Ishikawa (cell line): Measurements from ENCODE around the gene OBSCN.

Experiments
- CEBPB ChIP-seq: IDR thresholded peaks from 2 replicates; pipeline ENCODE4 v1.6.1; 2012
- CREB1 ChIP-seq: IDR thresholded peaks from 2 replicates; pipeline ENCODE4 v1.6.1; 2012; ENCODE audit warnings: low read depth
- EGR1 ChIP-seq: IDR thresholded peaks from 2 replicates; pipeline ENCODE4 v1.6.1; 2012
- EP300 ChIP-seq: IDR thresholded peaks from 2 replicates; pipeline ENCODE4 v1.6.1; 2012; ENCODE audit warnings: borderline replicate concordance
- FOXM1 ChIP-seq: IDR thresholded peaks from 2 replicates; pipeline ENCODE4 v1.6.1; 2012; ENCODE audit warnings: low read depth, borderline replicate concordance
- MAX ChIP-seq: IDR thresholded peaks from 2 replicates; pipeline ENCODE4 v1.6.1; 2012
- NFIC ChIP-seq: IDR thresholded peaks from 2 replicates; pipeline ENCODE4 v1.6.1; 2012
- RAD21 ChIP-seq: IDR thresholded peaks from 2 replicates; pipeline ENCODE4 v1.6.1; 2012; ENCODE audit warnings: low read depth
- REST ChIP-seq: IDR thresholded peaks from 2 replicates; pipeline ENCODE4 v1.6.1; 2012; ENCODE audit warnings: low read depth, mild to moderate bottlenecking
- TAF1 ChIP-seq: IDR thresholded peaks from 2 replicates; pipeline ENCODE4 v1.6.1; 2012; ENCODE audit warnings: low read depth, mild to moderate bottlenecking
- TCF12 ChIP-seq: IDR thresholded peaks from 2 replicates; pipeline ENCODE4 v1.6.1; 2012; ENCODE audit warnings: low read depth
- TEAD4 ChIP-seq: IDR thresholded peaks from 2 replicates; pipeline ENCODE4 v1.6.1; 2012
- YY1 ChIP-seq: IDR thresholded peaks from 2 replicates; pipeline ENCODE4 v1.6.1; 2012; ENCODE audit warnings: low read depth
- ZBTB7A ChIP-seq: IDR thresholded peaks from 2 replicates; pipeline ENCODE4 v1.6.1; 2012; ENCODE audit warnings: low read depth
- TF ChIP-seq, protein P1 (sequence below): IDR thresholded peaks from 2 replicates; pipeline ENCODE4 v1.6.1; 2012

Gene OBSCN

GRCh38 chr1:228282329-228283042, 74.6 kb downstream of the OBSCN start:
- TF ChIP-seq MAX (no peak), RAD21 (no peak), TEAD4 (no peak)
- TF ChIP-seq, protein P1, sequence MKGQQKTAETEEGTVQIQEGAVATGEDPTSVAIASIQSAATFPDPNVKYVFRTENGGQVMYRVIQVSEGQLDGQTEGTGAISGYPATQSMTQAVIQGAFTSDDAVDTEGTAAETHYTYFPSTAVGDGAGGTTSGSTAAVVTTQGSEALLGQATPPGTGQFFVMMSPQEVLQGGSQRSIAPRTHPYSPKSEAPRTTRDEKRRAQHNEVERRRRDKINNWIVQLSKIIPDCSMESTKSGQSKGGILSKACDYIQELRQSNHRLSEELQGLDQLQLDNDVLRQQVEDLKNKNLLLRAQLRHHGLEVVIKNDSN, result no peak

DNA sequence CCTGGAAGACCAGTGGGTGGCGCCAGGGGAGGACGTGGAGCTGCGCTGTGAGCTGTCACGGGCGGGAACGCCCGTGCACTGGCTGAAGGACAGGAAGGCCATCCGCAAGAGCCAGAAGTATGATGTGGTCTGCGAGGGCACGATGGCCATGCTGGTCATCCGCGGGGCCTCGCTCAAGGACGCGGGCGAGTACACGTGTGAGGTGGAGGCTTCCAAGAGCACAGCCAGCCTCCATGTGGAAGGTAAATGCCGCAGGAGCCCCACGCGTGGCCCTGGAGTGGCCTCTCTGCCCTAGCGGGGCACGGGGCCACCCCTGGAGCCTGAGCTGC, 75.2 kb downstream of the OBSCN start:
- no peak for TF ChIP-seq REST
- no peak for TF ChIP-seq EGR1
- TF ChIP-seq FOXM1, result no peak
- TF ChIP-seq, protein P1, result no peak
- no peak for TF ChIP-seq NFIC
- TF ChIP-seq RAD21, result no peak
- no peak for TF ChIP-seq TEAD4
- TF ChIP-seq MAX, result no peak
- TF ChIP-seq CEBPB, result no peak

DNA sequence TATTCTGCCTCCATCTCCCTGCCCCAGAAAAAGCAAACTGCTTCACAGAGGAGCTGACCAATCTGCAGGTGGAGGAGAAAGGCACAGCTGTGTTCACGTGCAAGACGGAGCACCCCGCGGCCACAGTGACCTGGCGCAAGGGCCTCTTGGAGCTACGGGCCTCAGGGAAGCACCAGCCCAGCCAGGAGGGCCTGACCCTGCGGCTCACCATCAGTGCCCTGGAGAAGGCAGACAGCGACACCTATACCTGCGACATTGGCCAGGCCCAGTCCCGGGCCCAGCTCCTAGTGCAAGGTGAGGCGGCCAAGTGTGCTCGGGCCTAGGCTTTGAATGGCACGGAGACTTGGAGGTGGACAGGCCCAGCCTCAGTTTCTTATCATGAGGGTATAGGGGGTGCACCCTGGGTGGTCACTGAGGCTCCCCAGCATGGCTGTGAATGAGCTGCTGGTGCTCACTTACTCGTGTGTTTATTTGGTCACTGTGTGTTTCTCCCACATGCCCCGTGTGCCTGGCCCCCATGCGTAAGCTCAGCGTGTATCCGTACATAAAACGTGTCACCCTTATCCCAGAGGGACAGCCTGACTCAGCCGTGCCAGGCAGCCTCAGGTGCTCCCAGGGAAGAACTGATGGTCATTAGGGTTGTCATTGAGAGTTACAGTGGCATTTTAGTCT, 75.8 kb downstream of the OBSCN start:
- TF ChIP-seq FOXM1, result no peak
- TF ChIP-seq NFIC, result no peak
- TF ChIP-seq MAX, result no peak
- no peak for TF ChIP-seq ZBTB7A
- no peak for TF ChIP-seq TCF12
- TF ChIP-seq CEBPB, result no peak
- TF ChIP-seq YY1, result no peak

DNA sequence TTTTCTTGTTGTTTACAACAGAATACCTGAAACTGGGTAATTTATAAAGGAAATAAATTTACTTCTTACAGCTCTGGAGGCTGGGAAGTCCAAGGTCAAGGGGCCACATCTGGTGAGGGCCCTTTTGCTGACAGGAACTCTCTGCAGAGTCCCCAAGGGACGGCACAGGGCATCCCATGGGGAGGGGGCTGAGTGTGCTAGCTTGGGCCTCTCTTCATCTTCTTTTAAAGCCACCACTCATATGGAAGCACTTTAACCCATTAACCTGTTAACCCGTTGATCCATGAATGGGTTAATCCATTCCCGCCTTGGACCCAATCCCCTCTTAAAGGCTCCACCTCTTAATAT, 76.3 kb downstream of the OBSCN start:
- no peak for TF ChIP-seq FOXM1
- TF ChIP-seq YY1, result no peak
- no peak for TF ChIP-seq CEBPB
- no peak for TF ChIP-seq EGR1

DNA sequence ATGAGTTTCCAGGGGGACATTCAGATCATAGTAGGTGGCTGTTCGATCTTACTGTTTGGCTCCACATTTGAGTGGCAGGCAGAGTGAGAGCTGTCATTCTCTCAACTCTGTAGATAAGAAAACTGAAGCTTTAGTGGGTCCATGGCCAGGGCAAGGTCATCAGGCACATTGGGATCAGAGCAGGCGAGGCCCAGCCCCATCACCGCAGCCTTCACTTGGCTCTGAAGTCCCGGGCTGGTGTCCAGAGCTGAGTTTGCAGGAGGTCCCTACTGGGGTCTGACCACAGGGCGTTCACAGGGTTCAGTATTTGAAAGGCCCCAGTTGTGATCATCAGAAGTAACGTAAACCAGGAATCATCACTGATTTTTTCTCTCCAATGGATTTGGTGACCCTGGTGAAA, 76.7 kb downstream of the OBSCN start:
- no peak for TF ChIP-seq MAX
- no peak for TF ChIP-seq TEAD4
- TF ChIP-seq YY1, result no peak
- no peak for TF ChIP-seq TCF12
- TF ChIP-seq REST, result no peak
- TF ChIP-seq EP300, result no peak
- no peak for TF ChIP-seq RAD21
- TF ChIP-seq, protein P1, result no peak
- no peak for TF ChIP-seq CEBPB
- TF ChIP-seq EGR1, result no peak
- TF ChIP-seq CREB1, result no peak
- no peak for TF ChIP-seq TAF1
